PC-3 (cell line): ENCODE data around the gene TRAIP.

Experiments
- EZH2 ChIP-seq: fragments of 300-600 bp; sonication (generic); IDR thresholded peaks from one replicate; pipeline ENCODE4 v1.6.1; 2017; ENCODE audit warnings: antibody characterized with exemption, mild to moderate bottlenecking, low read length; ENCODE audit not compliant: unreplicated experiment
- EZH2phosphoT487 ChIP-seq: fragments of 300-600 bp; sonication (generic); IDR thresholded peaks from 2 replicates; pipeline ENCODE4 v1.6.1; 2018; ENCODE audit warnings: mild to moderate bottlenecking, antibody characterized with exemption, low read length, borderline replicate concordance
- TF ChIP-seq, protein P1 (sequence below): fragments of 300-600 bp; sonication (generic); conservative IDR thresholded peaks from 2 replicates; pipeline ENCODE4 v1.5.1; 2017; ENCODE audit warnings: antibody characterized with exemption, low read depth, mild to moderate bottlenecking, low read length

- no peak for TF ChIP-seq EZH2phosphoT487
- TF ChIP-seq, protein P1, sequence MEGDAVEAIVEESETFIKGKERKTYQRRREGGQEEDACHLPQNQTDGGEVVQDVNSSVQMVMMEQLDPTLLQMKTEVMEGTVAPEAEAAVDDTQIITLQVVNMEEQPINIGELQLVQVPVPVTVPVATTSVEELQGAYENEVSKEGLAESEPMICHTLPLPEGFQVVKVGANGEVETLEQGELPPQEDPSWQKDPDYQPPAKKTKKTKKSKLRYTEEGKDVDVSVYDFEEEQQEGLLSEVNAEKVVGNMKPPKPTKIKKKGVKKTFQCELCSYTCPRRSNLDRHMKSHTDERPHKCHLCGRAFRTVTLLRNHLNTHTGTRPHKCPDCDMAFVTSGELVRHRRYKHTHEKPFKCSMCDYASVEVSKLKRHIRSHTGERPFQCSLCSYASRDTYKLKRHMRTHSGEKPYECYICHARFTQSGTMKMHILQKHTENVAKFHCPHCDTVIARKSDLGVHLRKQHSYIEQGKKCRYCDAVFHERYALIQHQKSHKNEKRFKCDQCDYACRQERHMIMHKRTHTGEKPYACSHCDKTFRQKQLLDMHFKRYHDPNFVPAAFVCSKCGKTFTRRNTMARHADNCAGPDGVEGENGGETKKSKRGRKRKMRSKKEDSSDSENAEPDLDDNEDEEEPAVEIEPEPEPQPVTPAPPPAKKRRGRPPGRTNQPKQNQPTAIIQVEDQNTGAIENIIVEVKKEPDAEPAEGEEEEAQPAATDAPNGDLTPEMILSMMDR, result no peak
- no peak for TF ChIP-seq EZH2
Measured at GRCh38 chr3:49886922-49887265, 30.5 kb upstream of the TRAIP start.
